IMR-90 (cell line): ENCODE data around the gene CAMKMT.

Experiments
- CEBPB ChIP-seq: IDR thresholded peaks from 2 replicates; pipeline ENCODE4 v1.6.1; 2012; ENCODE audit warnings: low read depth, low read length, improper control_type of control experiment
- FOS ChIP-seq: fragments of 150-350 bp; IDR thresholded peaks from 2 replicates; pipeline ENCODE4 v1.6.1; 2016; ENCODE audit warnings: low read depth, low read length
- MXI1 ChIP-seq: IDR thresholded peaks from 2 replicates; pipeline ENCODE4 v1.6.1; 2012; ENCODE audit warnings: low read depth, mild to moderate bottlenecking, low read length, moderate library complexity, borderline replicate concordance
- NFE2L2 ChIP-seq: fragments of 150-350 bp; IDR thresholded peaks from 2 replicates; pipeline ENCODE4 v1.6.1; 2016; ENCODE audit warnings: low read depth, mild to moderate bottlenecking, low read length
- POLR2A ChIP-seq: IDR thresholded peaks from 2 replicates; pipeline ENCODE4 v1.6.1; 2012; ENCODE audit warnings: mild to moderate bottlenecking, low read depth, low read length
- RAD21 ChIP-seq: IDR thresholded peaks from 2 replicates; pipeline ENCODE4 v1.6.1; 2012; ENCODE audit warnings: low read length, improper control_type of control experiment
- RFX5 ChIP-seq: IDR thresholded peaks from 2 replicates; pipeline ENCODE4 v1.8.0; 2012; ENCODE audit warnings: low read depth, mild to moderate bottlenecking, low read length, moderate library complexity
- SMC3 ChIP-seq: fragments of 150-350 bp; IDR thresholded peaks from 2 replicates; pipeline ENCODE4 v1.6.1; 2016; ENCODE audit warnings: low read depth, mild to moderate bottlenecking, antibody characterized with exemption, low read length, moderate library complexity
- TF ChIP-seq, protein P1 (sequence below): conservative IDR thresholded peaks from 2 replicates; pipeline ENCODE4 v1.5.1; 2012; ENCODE audit warnings: mild to moderate bottlenecking, low read depth, low read length, improper control_type of control experiment
- TF ChIP-seq, protein P2 (sequence below): fragments of 150-350 bp; IDR thresholded peaks from 2 replicates; pipeline ENCODE4 v1.6.1; 2017; ENCODE audit warnings: mild to moderate bottlenecking, antibody characterized with exemption, low read length, low read depth

DNA sequence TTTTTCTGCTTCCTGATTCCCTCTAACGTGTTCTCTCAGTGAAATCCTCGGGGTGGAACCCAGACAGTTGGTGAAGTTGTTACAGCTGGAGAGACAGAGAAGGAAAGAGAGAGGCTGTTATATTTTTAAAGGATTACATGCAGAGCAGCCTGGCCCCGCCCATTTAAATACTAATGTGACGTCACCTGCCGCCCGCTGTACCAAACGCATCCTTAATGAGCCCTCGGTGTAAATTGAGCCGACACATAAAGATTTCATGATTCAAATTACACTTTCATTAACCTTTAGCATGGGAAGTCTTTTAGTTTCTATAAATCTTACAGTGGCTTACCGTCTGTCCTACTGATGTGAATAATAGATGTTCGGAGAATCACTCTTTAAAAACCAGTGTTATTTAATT lies 415.8 kb downstream of the CAMKMT start:
- TF ChIP-seq, protein P1, sequence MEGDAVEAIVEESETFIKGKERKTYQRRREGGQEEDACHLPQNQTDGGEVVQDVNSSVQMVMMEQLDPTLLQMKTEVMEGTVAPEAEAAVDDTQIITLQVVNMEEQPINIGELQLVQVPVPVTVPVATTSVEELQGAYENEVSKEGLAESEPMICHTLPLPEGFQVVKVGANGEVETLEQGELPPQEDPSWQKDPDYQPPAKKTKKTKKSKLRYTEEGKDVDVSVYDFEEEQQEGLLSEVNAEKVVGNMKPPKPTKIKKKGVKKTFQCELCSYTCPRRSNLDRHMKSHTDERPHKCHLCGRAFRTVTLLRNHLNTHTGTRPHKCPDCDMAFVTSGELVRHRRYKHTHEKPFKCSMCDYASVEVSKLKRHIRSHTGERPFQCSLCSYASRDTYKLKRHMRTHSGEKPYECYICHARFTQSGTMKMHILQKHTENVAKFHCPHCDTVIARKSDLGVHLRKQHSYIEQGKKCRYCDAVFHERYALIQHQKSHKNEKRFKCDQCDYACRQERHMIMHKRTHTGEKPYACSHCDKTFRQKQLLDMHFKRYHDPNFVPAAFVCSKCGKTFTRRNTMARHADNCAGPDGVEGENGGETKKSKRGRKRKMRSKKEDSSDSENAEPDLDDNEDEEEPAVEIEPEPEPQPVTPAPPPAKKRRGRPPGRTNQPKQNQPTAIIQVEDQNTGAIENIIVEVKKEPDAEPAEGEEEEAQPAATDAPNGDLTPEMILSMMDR, result no peak
- TF ChIP-seq RFX5 (no peak), FOS (no peak), POLR2A (no peak), RAD21 (no peak), MXI1 (no peak), NFE2L2 (no peak), SMC3 (no peak), CEBPB (no peak)
- TF ChIP-seq, protein P2, sequence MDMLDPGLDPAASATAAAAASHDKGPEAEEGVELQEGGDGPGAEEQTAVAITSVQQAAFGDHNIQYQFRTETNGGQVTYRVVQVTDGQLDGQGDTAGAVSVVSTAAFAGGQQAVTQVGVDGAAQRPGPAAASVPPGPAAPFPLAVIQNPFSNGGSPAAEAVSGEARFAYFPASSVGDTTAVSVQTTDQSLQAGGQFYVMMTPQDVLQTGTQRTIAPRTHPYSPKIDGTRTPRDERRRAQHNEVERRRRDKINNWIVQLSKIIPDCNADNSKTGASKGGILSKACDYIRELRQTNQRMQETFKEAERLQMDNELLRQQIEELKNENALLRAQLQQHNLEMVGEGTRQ, result no peak
